OCI-LY7 (cell line): ENCODE data around the gene SLX4. TPM values are rescaled to one million over a fixed set of nuclear protein-coding genes. Genes with fewer than 3 reads are reported as not detected.

ENCODE experiments used
- BruUV-seq: library from RNA; stranded (reverse); fragments of 400-500 nt; replicated peaks from 2 replicates; lab custom pipeline; 2021; lab: Mats Ljungman, UMichigan
- CTCF ChIA-PET: fragments of 300-600 bp; sonication (Branson Sonifier 250); formaldehyde crosslinking; loops from one replicate; lab custom pipeline; 2022; ENCODE audit warnings: antibody characterized with exemption; ENCODE audit not compliant: unreplicated experiment; lab: Charles Lee
- POLR2A ChIA-PET: fragments of 300-600 bp; sonication (Branson Sonifier 250); formaldehyde crosslinking; loops from one replicate; lab custom pipeline; 2022; ENCODE audit warnings: antibody characterized with exemption; lab: Charles Lee
- DNase-seq: peaks from one replicate; pipeline ENCODE4 v3.0.0-alpha.2; 2015; ENCODE audit warnings: low spot score
- H2AFZ ChIP-seq: fragments of 200-600 bp; sonication (generic), shearing (Covaris generic); 2 replicates; pipeline ENCODE4 v1.6.1; 2014; ENCODE audit warnings: mild to moderate bottlenecking, antibody characterized with exemption, low read length, moderate library complexity
- H3K27ac ChIP-seq: fragments of 200-600 bp; sonication (generic); 2 replicates; pipeline ENCODE4 v1.5.1; 2014; ENCODE audit warnings: mixed run types, low read depth, mild to moderate bottlenecking, moderate library complexity, low read length, inconsistent platforms; ENCODE audit not compliant: poor library complexity, severe bottlenecking
- H3K36me3 ChIP-seq: fragments of 200-600 bp; sonication (generic); 2 replicates; pipeline ENCODE4 v1.6.1; 2014; ENCODE audit warnings: mild to moderate bottlenecking, antibody characterized with exemption, low read length, moderate library complexity, mixed read lengths; ENCODE audit not compliant: insufficient read depth
- H3K4me1 ChIP-seq: fragments of 200-600 bp; sonication (generic); 2 replicates; pipeline ENCODE4 v1.5.1; 2014; ENCODE audit warnings: mild to moderate bottlenecking, low read length; ENCODE audit not compliant: insufficient read depth, poor library complexity, severe bottlenecking
- H3K4me2 ChIP-seq: fragments of 200-600 bp; sonication (generic); 2 replicates; pipeline ENCODE4 v1.6.1; 2014; ENCODE audit warnings: mild to moderate bottlenecking, low read length
- H3K4me3 ChIP-seq: fragments of 200-600 bp; sonication (generic); 2 replicates; pipeline ENCODE4 v1.5.1; 2014; ENCODE audit warnings: mild to moderate bottlenecking, low read depth, low read length; ENCODE audit not compliant: poor library complexity, severe bottlenecking
- H3K79me2 ChIP-seq: fragments of 200-600 bp; sonication (generic); 2 replicates; pipeline ENCODE4 v1.6.1; 2016; ENCODE audit warnings: low read depth, mild to moderate bottlenecking, low read length, moderate library complexity, mixed read lengths; ENCODE audit not compliant: insufficient read depth
- H3K9me2 ChIP-seq: fragments of 200-600 bp; sonication (generic); 2 replicates; pipeline ENCODE4 v1.6.1; 2016; ENCODE audit warnings: mild to moderate bottlenecking, low read length, mixed read lengths; ENCODE audit not compliant: insufficient read depth
- H3K9me3 ChIP-seq: fragments of 200-600 bp; sonication (generic); 2 replicates; pipeline ENCODE4 v1.6.1; 2014; ENCODE audit warnings: mild to moderate bottlenecking, mixed run types, low read length, mixed read lengths
- H4K20me1 ChIP-seq: fragments of 200-600 bp; sonication (generic); 2 replicates; pipeline ENCODE4 v1.6.1; 2014; ENCODE audit warnings: mild to moderate bottlenecking, antibody characterized with exemption, low read length, moderate library complexity, mixed read lengths; ENCODE audit not compliant: insufficient read depth
- EZH2phosphoT487 ChIP-seq: fragments of 200-600 bp; sonication (generic); IDR thresholded peaks from 2 replicates; pipeline ENCODE4 v1.6.1; 2018; ENCODE audit warnings: low read depth, borderline replicate concordance, mild to moderate bottlenecking, mixed run types, antibody characterized with exemption, low read length, moderate library complexity, mixed read lengths
- intact Hi-C: fragments of 100-400 bp; cut with micrococcal nuclease; formaldehyde crosslinking; loops from one replicate; pipeline ENCODE4 v1.10.0; 2022; ENCODE audit not compliant: unreplicated experiment
- total RNA-seq, 2 experiments: library from RNA; depleted of rRNA in 1 of 2; stranded (reverse); fragments of >200 nt in 1 of 2; shearing (Covaris generic) in 1 of 2; gene quantifications; 2 replicates each; pipeline ENCODE4 v1.2.3, GENCODE V29; 2014 to 2022
- TF ChIP-seq, protein P1 (sequence below): fragments of 200-600 bp; sonication (generic); conservative IDR thresholded peaks from 2 replicates; pipeline ENCODE4 v1.5.1; 2014; ENCODE audit warnings: mild to moderate bottlenecking, antibody characterized with exemption, low read length, moderate library complexity, mixed read lengths

The SLX4 gene
- total RNA-seq, 2 experiments from 2014 or later, result 13.2 to 35.7 TPM

DNA sequence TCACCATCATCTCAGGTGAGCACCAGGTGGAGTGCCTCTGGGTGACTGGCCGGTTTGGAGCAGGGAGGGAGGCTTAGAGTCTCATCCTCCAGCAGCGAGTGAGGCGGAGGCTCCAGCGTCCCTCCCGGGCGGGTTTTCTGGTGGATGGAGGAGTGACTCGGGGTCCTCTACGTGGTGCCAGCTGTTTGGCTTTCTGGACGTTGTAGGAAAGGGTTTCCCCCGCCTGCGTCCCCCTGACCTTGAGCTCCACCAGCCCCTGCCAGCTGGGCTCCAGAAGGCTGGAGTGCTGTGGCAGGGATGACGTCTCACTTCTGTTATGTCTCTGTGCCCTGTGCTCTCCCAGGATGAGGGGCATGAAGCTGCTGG lies 43.6 kb upstream of the SLX4 start:
- no peaks in the 10 kb centered on the region for H3K9me2 ChIP-seq
- H3K36me3 ChIP-seq, result peaks cover 87% of the 10 kb centered on the region
- no peak for DNase-seq
- H3K9me3 ChIP-seq, result no peaks in the 10 kb centered on the region
- no peak overlapping the region for H2AFZ ChIP-seq
- ChIA-PET POLR2A (no interaction called here), CTCF (no interaction called here)
- peak overlapping the region; percentile 51 for H3K27ac ChIP-seq
- no peak overlapping the region for H3K4me2 ChIP-seq
- H3K79me2 ChIP-seq, result no peaks in the 10 kb centered on the region
- BruUV-seq, result no TSS peak
- H3K4me1 ChIP-seq, result peaks cover 12% of the 10 kb centered on the region
- TF ChIP-seq, protein P1, sequence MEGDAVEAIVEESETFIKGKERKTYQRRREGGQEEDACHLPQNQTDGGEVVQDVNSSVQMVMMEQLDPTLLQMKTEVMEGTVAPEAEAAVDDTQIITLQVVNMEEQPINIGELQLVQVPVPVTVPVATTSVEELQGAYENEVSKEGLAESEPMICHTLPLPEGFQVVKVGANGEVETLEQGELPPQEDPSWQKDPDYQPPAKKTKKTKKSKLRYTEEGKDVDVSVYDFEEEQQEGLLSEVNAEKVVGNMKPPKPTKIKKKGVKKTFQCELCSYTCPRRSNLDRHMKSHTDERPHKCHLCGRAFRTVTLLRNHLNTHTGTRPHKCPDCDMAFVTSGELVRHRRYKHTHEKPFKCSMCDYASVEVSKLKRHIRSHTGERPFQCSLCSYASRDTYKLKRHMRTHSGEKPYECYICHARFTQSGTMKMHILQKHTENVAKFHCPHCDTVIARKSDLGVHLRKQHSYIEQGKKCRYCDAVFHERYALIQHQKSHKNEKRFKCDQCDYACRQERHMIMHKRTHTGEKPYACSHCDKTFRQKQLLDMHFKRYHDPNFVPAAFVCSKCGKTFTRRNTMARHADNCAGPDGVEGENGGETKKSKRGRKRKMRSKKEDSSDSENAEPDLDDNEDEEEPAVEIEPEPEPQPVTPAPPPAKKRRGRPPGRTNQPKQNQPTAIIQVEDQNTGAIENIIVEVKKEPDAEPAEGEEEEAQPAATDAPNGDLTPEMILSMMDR, result no peak
- no peak for TF ChIP-seq EZH2phosphoT487
- no peak overlapping the region for H3K4me3 ChIP-seq
- intact Hi-C loops, result loop anchor here (2.0 kb wide), 1 partner anchor 28 kb away; no protein-coding TSS in a partner anchor
- no peaks in the 10 kb centered on the region for H4K20me1 ChIP-seq

DNA sequence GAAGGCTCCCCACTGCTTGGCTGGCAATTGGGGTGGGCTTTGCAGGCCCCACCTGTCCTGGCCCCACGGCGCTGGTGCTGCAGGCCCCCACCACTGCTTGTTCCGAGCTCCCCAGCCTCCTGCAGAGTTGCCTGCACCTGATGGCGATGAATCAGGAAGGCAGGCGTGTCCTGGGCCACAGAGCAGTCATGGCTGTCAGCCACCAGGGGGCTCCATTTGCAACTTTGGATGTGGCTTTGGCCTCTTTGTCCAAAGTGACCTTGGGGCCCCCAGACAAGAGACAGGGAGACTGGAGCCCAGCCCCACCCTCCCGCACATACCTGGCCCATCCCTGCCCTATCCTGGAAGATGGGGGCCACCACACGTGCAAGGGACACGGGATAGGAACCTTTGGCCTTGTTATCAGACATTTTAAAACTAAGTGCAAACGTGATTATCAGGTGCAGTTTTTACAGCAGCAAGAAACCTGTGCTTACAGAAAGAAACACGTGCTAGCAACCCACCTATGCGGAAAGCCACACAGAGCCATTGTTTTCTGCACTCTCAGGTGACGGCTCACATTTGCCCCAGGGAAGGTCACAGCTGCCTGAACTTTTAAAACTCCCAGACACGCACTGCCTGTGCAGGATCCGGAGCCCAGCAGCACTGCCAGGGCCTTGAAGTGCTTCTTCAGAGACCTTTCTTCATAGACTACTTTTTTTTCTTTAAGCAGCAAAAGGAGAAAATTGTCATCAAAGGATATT lies 43.0 kb upstream of the SLX4 start, which contains the start of gene DNASE1:
Gene DNASE1, plus strand, starts transcription at position 443 of the 743 bp plus-strand sequence. CDS start 683 bp downstream, outside the sequence.
- CTCF ChIA-PET, result no interaction called here
- no peak within 1 kb of the TSS for H2AFZ ChIP-seq
- peak within 1 kb of the TSS; percentile 8; the same call in 1 of the 2 replicates for H3K4me2 ChIP-seq
- no peak within 1 kb of the TSS for H3K4me3 ChIP-seq
- POLR2A ChIA-PET, result no interaction called here
- BruUV-seq, result no TSS peak
- no peaks in the 10 kb centered on the region for H3K9me3 ChIP-seq
- peak; percentile 86 for DNase-seq
- H3K79me2 ChIP-seq, result no peaks in the 10 kb centered on the region
- H3K4me1 ChIP-seq, result peaks cover 12% of the 10 kb centered on the region
- intact Hi-C loops, result loop anchor here (1.0 to 2.0 kb wide), 2 partner anchors 28 to 127 kb away; no protein-coding TSS in a partner anchor
- no peak for TF ChIP-seq EZH2phosphoT487
- TF ChIP-seq, protein P1, result peak; percentile 88
- peaks cover 81% of the 10 kb centered on the region for H3K36me3 ChIP-seq
- peak within 1 kb of the TSS; percentile 51 for H3K27ac ChIP-seq
- H4K20me1 ChIP-seq, result no peaks in the 10 kb centered on the region
- no peaks in the 10 kb centered on the region for H3K9me2 ChIP-seq
